Left kidney (tissue), 2 donors: Measurements from ENCODE around the gene SFTPA1. TPM values are rescaled to one million over a fixed set of nuclear protein-coding genes. Genes with fewer than 3 reads are reported as not detected.
"Not testable (repeated sequence)": the region's sequence is repeated elsewhere in the genome, so short reads cannot be mapped to it uniquely, and the experiment has no call there.

Source experiments
- DNase-seq: peaks from one replicate; pipeline ENCODE4 v3.0.0-alpha.2; 2013
- polyA plus RNA-seq: library from polyadenylated mRNA; unstranded; fragments of 120-200 nt; gene quantifications from one replicate; pipeline ENCODE4 v1.2.1, GENCODE V29; 2013; ENCODE audit not compliant: insufficient read length

The SFTPA1 gene
- polyA plus RNA-seq, 1 donor = not detected

DNA sequence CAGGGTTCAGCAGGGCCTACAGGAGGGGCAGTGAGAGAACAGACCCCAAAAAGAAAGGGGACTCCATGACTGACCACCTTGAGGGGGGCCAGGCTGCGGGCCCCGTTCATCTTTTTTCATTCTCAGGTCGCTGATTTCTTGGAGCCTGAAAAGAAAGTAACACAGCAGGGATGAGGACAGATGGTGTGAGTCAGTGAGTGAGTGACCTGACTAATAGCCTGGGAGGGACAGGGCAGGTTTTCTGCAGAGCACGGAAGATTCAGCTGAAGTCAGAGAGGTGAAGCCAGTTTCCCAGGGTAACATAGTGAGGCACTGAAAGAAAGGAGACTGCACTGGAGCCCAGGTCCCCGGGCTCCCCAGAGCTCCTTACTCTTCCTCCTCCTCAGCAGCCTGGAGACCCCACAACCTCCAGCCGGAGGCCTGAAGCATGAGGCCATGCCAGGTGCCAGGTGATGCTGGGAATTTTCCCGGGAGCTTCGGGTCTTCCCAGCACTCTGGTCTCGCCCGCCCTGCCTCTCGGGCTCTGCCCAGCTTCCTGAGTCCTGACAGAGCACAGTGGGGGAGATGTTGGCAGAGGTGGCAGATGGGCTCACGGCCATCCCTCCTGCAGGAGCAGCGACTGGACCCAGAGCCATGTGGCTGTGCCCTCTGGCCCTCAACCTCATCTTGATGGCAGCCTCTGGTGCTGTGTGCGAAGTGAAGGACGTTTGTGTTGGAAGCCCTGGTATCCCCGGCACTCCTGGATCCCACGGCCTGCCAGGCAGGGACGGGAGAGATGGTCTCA lies 646 bp downstream of the SFTPA1 start:
- not testable (repeated sequence) for DNase-seq

DNA sequence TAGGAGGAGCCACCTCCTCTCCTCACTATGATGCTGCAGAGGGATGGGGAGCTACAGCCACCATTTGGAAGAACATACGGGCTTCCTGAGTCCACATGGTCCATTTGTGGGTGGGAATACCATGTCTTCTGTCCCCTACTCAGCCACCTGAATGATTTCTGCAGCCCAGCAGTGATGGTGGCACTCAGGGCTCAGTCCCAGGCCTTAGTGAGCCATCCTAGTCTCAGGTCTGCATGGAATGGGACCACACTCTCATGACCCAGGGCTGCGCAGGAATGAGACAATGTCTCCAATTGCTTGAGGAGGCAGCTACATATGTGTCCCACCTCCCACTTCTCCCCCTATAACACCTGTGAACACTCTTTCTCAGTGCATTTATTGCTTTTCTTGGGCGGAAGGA lies 4.8 kb downstream of the SFTPA1 start:
- DNase-seq = no peak

DNA sequence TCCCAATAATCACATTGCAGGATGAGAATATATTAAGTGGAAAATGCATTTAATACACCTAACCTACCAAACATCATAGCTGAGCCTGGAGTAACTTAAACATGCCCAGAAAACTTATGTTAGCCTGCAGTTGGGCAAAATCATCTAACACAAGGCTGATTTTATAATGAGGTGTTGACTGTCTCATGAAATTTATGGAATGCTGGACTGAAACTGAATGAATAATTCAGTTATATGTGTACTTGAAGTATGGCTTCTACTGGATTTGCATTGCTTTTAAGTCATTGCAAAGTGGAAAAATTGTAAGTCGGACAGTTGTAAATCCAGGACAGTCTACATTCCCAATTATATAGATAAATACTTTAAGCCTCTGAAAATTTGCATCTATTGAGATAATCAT lies 5.4 kb downstream of the SFTPA1 start:
- DNase-seq = no peak

DNA sequence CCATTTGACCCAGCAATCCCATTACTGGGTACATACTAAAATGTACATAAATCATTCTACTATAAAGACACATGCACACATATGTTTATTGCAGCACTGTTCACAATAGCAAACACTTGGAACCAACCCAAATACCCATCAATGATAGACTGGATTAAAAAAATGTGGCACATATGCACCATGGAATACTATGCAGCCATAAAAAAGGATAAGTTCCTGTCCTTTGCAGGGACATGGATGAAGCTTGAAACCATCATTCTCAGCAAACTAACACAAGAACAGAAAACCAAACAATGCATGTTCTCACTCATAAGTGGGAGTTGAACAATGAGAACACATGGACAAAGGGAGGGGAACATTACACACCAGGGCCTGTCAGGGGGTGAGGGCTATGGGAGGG lies 12.9 kb downstream of the SFTPA1 start:
- DNase-seq = not testable (repeated sequence)

DNA sequence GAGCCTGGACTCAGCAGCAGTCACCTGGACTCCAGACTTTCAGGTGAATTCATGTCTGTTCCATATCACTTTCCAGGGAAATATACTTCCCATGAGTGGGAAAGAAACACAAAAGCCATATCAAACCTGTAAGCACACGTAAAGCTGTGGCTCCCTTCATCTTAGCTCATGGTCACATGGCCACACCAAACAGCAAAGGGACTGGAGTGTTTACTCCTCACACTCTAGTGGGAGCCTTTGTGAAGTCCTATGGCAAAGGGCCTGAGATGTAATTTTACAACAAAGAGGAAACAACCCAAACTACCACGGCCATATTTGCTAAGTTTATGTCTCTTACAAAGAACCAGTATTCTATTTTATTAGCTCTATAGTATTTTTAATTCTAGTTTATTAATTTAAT lies 16.3 kb downstream of the SFTPA1 start:
- no peak for DNase-seq

DNA sequence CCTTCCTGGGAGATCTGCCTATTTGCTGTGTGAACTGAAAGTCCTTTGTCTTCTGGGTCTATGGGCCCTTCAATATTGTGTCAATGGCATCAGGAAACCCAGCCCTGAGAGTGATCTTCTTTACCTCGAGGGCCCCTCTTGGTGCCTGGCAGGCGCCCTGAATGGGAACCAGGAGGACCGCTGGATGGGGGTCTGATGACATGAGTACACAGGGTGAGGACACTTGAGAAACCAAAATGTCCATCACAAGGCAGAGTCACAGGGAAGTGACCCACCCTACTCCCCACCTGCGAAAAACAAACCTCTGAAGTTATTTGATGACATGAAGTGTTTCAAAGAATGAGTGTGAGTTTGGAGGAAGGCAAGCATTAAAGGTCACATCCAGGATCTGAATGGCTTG lies 17.3 kb downstream of the SFTPA1 start:
- DNase-seq = no peak

DNA sequence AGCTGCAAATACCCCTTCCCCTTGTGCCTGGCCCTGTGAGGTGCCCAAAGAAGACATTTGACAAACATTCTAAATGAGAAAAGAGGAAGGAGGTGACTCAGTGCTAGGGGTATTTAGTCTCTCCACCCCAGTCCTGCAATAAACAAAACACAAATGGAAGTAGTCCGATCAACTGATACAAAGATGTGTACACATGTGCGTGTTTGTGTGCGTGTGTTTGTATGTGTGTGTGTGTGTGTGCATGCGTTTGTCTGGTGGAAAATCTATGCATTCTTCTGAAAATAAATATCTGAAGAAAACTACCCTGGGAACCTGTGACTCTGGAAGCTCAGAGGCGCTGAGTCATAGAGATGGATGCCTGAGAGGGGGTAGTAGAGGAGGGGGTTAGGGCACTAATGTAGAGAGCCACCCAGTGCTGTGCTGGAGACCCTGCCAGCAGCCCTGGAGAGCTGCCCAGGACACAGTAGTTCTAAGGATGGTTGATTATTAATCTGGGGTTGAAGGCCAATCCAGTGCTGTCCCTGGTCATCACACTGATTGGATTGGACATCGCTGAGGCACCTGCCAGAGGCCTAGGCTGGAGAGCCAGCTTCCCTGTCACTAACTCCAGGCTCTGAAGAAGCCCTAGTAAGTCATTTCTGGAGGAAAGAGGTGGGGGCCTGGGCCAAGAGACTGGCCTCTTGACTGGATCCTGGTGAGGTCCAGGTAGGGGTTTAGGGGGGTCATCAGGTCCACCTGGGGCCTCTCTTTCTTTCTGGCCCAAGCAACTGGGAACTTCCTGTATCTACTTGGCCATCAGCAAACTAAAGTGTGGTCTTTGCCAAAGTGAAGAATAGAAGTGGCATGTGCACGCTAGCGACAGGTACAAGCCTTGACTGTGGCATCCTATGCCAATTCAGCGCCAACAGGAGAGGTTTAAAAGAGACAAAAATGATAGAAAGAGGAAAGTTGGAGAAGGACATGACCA lies 18.5 kb downstream of the SFTPA1 start:
- DNase-seq = no peak

DNA sequence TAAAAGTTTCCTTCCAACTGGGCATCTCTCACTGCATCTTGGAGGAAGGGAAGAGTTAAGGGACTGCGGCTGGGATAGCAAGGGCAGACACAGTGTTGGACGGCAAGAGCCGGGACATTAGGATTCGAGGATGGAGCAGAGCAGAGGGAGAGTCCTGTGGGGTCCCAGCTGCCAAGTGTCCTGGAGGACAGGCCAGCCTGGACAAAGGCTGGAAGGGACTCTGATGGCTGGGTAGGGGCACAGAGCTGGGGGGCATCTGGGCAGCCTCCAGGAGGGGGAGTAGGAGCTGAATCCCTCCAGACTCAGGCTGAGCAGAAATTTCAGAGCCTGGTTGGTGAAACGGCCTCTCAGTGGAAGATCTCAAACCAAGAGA lies 19.2 kb downstream of the SFTPA1 start:
- no peak for DNase-seq

DNA sequence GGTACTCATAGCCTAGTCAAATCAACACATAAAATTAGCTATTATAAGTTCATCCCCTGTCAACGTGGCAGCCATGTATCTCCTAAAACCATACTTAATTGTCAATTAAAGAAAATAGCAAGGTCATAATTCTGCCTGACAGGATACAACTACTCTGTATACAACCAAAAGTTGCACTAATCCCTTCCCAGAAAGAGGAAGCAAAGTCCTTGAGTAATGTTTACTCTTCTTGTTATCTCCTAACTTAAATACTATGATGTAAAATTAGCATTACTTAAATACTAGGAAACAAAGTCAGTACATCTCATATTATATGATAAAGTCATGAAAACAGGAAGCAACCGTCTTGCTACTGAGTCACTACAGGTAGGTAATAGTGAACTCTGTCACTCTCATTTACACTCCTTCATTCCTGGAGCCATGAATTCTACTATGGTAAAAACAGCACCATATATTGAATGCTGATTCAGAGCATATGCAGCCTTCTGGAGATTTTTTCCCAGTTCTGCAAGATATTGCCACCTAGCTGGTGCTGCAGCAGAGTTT lies 26.0 kb downstream of the SFTPA1 start:
- DNase-seq = not testable (repeated sequence)

DNA sequence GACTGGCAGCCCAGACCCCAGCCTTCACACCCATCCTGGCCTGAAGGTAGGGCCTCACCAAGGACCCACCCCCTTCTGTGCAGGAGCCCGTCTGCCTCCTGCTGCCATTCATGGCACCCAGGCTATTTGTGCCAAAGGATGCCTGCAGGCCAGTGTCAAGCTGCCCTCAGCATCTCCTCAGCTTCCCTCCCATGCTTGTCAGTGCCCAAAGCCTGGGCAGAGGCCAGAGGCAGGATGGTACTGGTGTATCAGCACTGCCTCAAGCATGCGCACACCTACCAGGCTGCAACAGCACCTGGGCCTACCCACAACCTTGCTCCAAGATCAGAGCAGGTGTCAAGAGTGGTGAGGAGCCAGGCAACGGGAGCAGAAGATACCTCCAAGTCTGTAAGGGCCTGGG lies 27.6 kb downstream of the SFTPA1 start:
- no peak for DNase-seq

DNA sequence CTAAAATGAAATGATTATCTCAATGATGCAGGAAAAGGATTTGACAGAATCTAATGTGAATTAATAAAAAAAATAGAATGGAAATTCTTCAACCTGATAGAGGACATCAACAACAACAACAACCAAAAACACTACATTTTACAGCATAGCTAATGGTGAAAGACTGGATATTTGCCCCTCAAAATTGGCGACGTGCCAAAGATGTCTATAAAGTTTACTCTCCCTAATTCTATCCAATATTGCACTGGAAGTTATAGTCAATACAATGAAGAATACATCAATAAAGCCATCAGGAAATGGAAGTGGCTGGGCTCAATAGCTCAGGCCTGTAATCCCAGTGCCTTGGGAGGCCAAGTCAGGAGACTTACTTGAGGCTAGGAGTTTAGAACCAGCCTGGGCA lies 42.0 kb downstream of the SFTPA1 start:
- DNase-seq = not testable (repeated sequence)

DNA sequence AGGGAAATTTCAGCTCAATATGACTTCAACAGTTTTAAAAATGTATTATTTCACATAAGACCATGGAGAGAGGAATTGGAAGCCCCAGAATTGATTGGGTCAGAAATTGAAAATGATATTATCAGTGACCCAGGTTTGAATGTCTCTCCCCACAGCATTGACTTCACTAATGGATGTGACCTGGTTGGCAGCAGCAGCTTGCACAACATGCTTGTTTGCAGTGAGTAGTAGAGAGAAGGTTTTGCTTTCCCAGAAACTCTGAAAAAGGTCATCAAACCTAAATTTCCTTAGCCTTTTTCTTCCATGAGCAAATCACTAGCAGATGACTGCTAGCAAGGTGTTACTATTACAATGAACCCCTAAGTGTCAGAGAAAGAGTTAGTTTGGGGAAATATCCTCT lies 52.5 kb downstream of the SFTPA1 start:
- DNase-seq = not testable (repeated sequence)

DNA sequence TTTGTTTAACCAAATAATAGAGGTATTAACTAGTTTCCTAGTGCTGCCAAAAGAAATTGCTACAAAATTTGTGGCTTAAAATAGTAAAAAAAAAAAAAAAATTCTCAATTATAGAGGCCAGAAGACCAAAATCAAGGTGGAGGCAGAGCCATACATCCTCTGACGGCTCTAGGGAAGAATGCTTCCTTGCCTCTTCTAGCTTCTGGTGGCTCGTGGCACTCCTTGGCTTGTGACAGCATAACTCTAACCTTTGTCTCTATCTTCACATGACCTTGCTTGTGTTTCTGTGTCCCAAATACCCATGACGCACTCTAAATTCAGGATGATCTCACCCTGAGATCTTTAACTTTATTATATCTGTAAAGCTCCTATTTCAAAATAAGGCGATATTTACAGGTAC lies 53.9 kb downstream of the SFTPA1 start:
- DNase-seq = not testable (repeated sequence)

Other genes with a start within 250 kb of the SFTPA1 start
- gene ZCCHC24, start 165.3 kb upstream of the SFTPA1 start, polyA plus RNA-seq = 19.8 TPM
- 1.4 TPM for gene EIF5AL1, start 98.4 kb upstream of the SFTPA1 start, polyA plus RNA-seq
- 0.25 TPM for gene SFTPA2, start 50.5 kb upstream of the SFTPA1 start, polyA plus RNA-seq
- gene NUTM2B, start 92.3 kb downstream of the SFTPA1 start, polyA plus RNA-seq = 2.0 TPM
- 0.18 TPM for gene NUTM2E, start 215.8 kb downstream of the SFTPA1 start, polyA plus RNA-seq